Loucy (cell line): ENCODE data around the gene PTGFRN.

Experiments used
- H2AFZ ChIP-seq: fragments of 200-600 bp; sonication (generic); 2 replicates; pipeline ENCODE4 v1.6.0; 2016; ENCODE audit warnings: antibody characterized with exemption, mild to moderate bottlenecking, low read length, moderate library complexity
- H3F3A ChIP-seq: fragments of 200-600 bp; 2 replicates; pipeline ENCODE4 v1.6.0; 2016; ENCODE audit warnings: antibody characterized with exemption, low read depth, mild to moderate bottlenecking
- H3K27me3 ChIP-seq: fragments of 200-600 bp; sonication (generic); 2 replicates; pipeline ENCODE4 v1.6.1; 2014; ENCODE audit warnings: low read length, mild to moderate bottlenecking; ENCODE audit not compliant: insufficient read depth, poor library complexity, severe bottlenecking
- H3K36me3 ChIP-seq: fragments of 200-600 bp; sonication (generic); 2 replicates; pipeline ENCODE4 v1.6.1; 2016; ENCODE audit warnings: low read length; ENCODE audit not compliant: insufficient read depth
- H3K4me1 ChIP-seq: fragments of 200-600 bp; sonication (generic); 2 replicates; pipeline ENCODE4 v1.5.1; 2014; ENCODE audit warnings: low read length, mild to moderate bottlenecking; ENCODE audit not compliant: insufficient read depth, poor library complexity, severe bottlenecking
- H3K4me2 ChIP-seq: fragments of 200-600 bp; sonication (generic); 2 replicates; pipeline ENCODE4 v1.6.0; 2014; ENCODE audit warnings: antibody characterized with exemption, low read length, low read depth, mild to moderate bottlenecking; ENCODE audit not compliant: poor library complexity, severe bottlenecking
- H3K4me3 ChIP-seq: fragments of 200-600 bp; sonication (generic); 2 replicates; pipeline ENCODE4 v1.5.1; 2014; ENCODE audit warnings: low read length, mild to moderate bottlenecking, mixed read lengths; ENCODE audit not compliant: poor library complexity, severe bottlenecking
- H3K79me2 ChIP-seq: fragments of 200-600 bp; sonication (generic); 2 replicates; pipeline ENCODE4 v1.6.1; 2014; ENCODE audit warnings: low read length; ENCODE audit not compliant: insufficient read depth
- H3K9ac ChIP-seq: fragments of 200-600 bp; sonication (generic); 2 replicates; pipeline ENCODE4 v1.6.0; 2014; ENCODE audit warnings: mild to moderate bottlenecking, low read depth, low read length, moderate library complexity; ENCODE audit not compliant: poor library complexity, severe bottlenecking
- H3K9me2 ChIP-seq: fragments of 200-600 bp; sonication (generic); replicated peaks from 2 replicates; pipeline ENCODE4 v1.6.1; 2016; ENCODE audit warnings: low read depth, low read length, mixed read lengths
- H3K9me3 ChIP-seq: fragments of 200-600 bp; sonication (generic); 2 replicates; pipeline ENCODE4 v1.6.1; 2014; ENCODE audit warnings: mild to moderate bottlenecking, antibody characterized with exemption, low read length, low read depth; ENCODE audit not compliant: insufficient read depth
- H4K20me1 ChIP-seq: fragments of 200-600 bp; sonication (generic); 2 replicates; pipeline ENCODE4 v1.6.0; 2014; ENCODE audit warnings: antibody characterized with exemption, low read length, mild to moderate bottlenecking; ENCODE audit not compliant: insufficient read depth, poor library complexity, severe bottlenecking
- CTCF ChIP-seq: fragments of 200-600 bp; sonication (generic); conservative IDR thresholded peaks from 2 replicates; pipeline ENCODE4 v1.5.1; 2014; ENCODE audit warnings: mild to moderate bottlenecking, antibody characterized with exemption, low read length
- EZH2phosphoT487 ChIP-seq: fragments of 200-600 bp; IDR thresholded peaks from 2 replicates; pipeline ENCODE4 v1.6.1; 2018; ENCODE audit warnings: antibody characterized with exemption, mild to moderate bottlenecking, moderate library complexity, borderline replicate concordance

Gene PTGFRN

GRCh38 chr1:117003223-117003875 lies 93.6 kb downstream of the PTGFRN start:
- H4K20me1 ChIP-seq = no peaks in the 10 kb centered on the region
- H3K27me3 ChIP-seq = no peaks in the 10 kb centered on the region
- H3K4me1 ChIP-seq = no peaks in the 10 kb centered on the region
- no peaks in the 10 kb centered on the region for H3K9me2 ChIP-seq
- H3F3A ChIP-seq = no peaks in the 10 kb centered on the region
- H3K36me3 ChIP-seq = no peaks in the 10 kb centered on the region
- TF ChIP-seq EZH2phosphoT487 = no peak
- TF ChIP-seq CTCF = no peak
- no peak overlapping the region for H3K4me3 ChIP-seq
- no peak overlapping the region for H3K9ac ChIP-seq
- no peak overlapping the region for H2AFZ ChIP-seq
- no peak overlapping the region for H3K4me2 ChIP-seq
- no peaks in the 10 kb centered on the region for H3K79me2 ChIP-seq
- H3K9me3 ChIP-seq = no peaks in the 10 kb centered on the region

GRCh38 chr1:117007719-117008013 lies 98.0 kb downstream of the PTGFRN start:
- H3K79me2 ChIP-seq = no peaks in the 10 kb centered on the region
- H3F3A ChIP-seq = no peaks in the 10 kb centered on the region
- no peak overlapping the region for H3K4me3 ChIP-seq
- no peaks in the 10 kb centered on the region for H3K36me3 ChIP-seq
- H2AFZ ChIP-seq = no peak overlapping the region
- no peaks in the 10 kb centered on the region for H3K9me2 ChIP-seq
- no peaks in the 10 kb centered on the region for H3K9me3 ChIP-seq
- TF ChIP-seq EZH2phosphoT487 = no peak
- no peak for TF ChIP-seq CTCF
- no peak overlapping the region for H3K9ac ChIP-seq
- no peaks in the 10 kb centered on the region for H4K20me1 ChIP-seq
- H3K27me3 ChIP-seq = no peaks in the 10 kb centered on the region
- no peak overlapping the region for H3K4me2 ChIP-seq
- H3K4me1 ChIP-seq = peaks cover 15% of the 10 kb centered on the region

- Histone ChIP-seq H3K4me2 (peak overlapping the region; percentile 39), H3K9ac (no peak overlapping the region), H4K20me1 (no peaks in the 10 kb centered on the region), H3F3A (no peaks in the 10 kb centered on the region), H3K4me3 (no peak overlapping the region), H3K4me1 (peaks cover 15% of the 10 kb centered on the region), H3K9me2 (no peaks in the 10 kb centered on the region), H3K79me2 (no peaks in the 10 kb centered on the region), H3K36me3 (no peaks in the 10 kb centered on the region), H3K27me3 (no peaks in the 10 kb centered on the region), H2AFZ (peak overlapping the region; percentile 57; the same call in 1 of the 2 replicates), H3K9me3 (no peaks in the 10 kb centered on the region)
- no peak for TF ChIP-seq EZH2phosphoT487
- TF ChIP-seq CTCF = 0 out of 2 replicates have a peak, but pooled peaks have one; percentile 11
Measured at GRCh38 chr1:117008656-117009055, 98.9 kb downstream of the PTGFRN start.
